ENCODE results near the gene EBF3. TPM values are rescaled to one million over a fixed set of nuclear protein-coding genes. Genes with fewer than 3 reads are reported as not detected.

The EBF3 gene
- total RNA-seq, 1 experiment from 2014 or later, result 0.24 TPM

- in situ Hi-C loops (cut with HindIII; ENCODE audit: low sequenced_read_pairs), result loop anchor here (25.0 kb wide), 1 partner anchor 199 kb away; no protein-coding TSS in a partner anchor
- DNase-seq (ENCODE audit: low spot score), result no peak
Measured at GRCh38 chr10:129962872-129963640, 1.0 kb downstream of the EBF3 start.

- no peak for DNase-seq (ENCODE audit: low spot score)
- in situ Hi-C loops (cut with HindIII; ENCODE audit: low sequenced_read_pairs), result loop anchor here (25.0 kb wide), 1 partner anchor 200 kb away; no protein-coding TSS in a partner anchor
Measured at GRCh38 chr10:129962031-129962871, 1.8 kb downstream of the EBF3 start.

GRCh38 chr10:129961157-129961701 is 2.8 kb downstream of the EBF3 start:
- no peak for DNase-seq (ENCODE audit: low spot score)
- in situ Hi-C loops (cut with HindIII; ENCODE audit: low sequenced_read_pairs), result loop anchor here (25.0 kb wide), 1 partner anchor 201 kb away; no protein-coding TSS in a partner anchor

- in situ Hi-C loops (cut with HindIII; ENCODE audit: low sequenced_read_pairs), result loop anchor here (25.0 kb wide), 1 partner anchor 202 kb away; no protein-coding TSS in a partner anchor
Measured at GRCh38 chr10:129960481-129961156, 3.5 kb downstream of the EBF3 start.

GRCh38 chr10:129959544-129960480 is 4.3 kb downstream of the EBF3 start:
- DNase-seq (ENCODE audit: low spot score), result no peak
- in situ Hi-C loops (cut with HindIII; ENCODE audit: low sequenced_read_pairs), result loop anchor here (25.0 kb wide), 1 partner anchor 202 kb away; no protein-coding TSS in a partner anchor

More at GRCh38 chr10:129960481-129961156, 3.5 kb downstream of the EBF3 start:
- no peak for DNase-seq (ENCODE audit: low spot score)

- no peak for DNase-seq (ENCODE audit: low spot score)
- in situ Hi-C loops (cut with HindIII; ENCODE audit: low sequenced_read_pairs), result loop anchor here (25.0 kb wide), 1 partner anchor 203 kb away; no protein-coding TSS in a partner anchor
Measured at GRCh38 chr10:129958629-129959543, 5.2 kb downstream of the EBF3 start.

- DNase-seq (ENCODE audit: low spot score), result no peak
- in situ Hi-C loops (cut with HindIII; ENCODE audit: low sequenced_read_pairs), result loop anchor here (25.0 kb wide), 1 partner anchor 204 kb away; no protein-coding TSS in a partner anchor
Measured at GRCh38 chr10:129958148-129958628, 5.9 kb downstream of the EBF3 start.

- no peak for DNase-seq (ENCODE audit: low spot score)
- in situ Hi-C loops (cut with HindIII; ENCODE audit: low sequenced_read_pairs), result loop anchor here (25.0 kb wide), 1 partner anchor 205 kb away; no protein-coding TSS in a partner anchor
Measured at GRCh38 chr10:129956876-129957673, 7.0 kb downstream of the EBF3 start.

- no peak for DNase-seq (ENCODE audit: low spot score)
- in situ Hi-C loops (cut with HindIII; ENCODE audit: low sequenced_read_pairs), result loop anchor here (25.0 kb wide), 1 partner anchor 206 kb away; no protein-coding TSS in a partner anchor
Measured at GRCh38 chr10:129956286-129956670, 7.8 kb downstream of the EBF3 start.

GRCh38 chr10:129955601-129956285 is 8.3 kb downstream of the EBF3 start:
- in situ Hi-C loops (cut with HindIII; ENCODE audit: low sequenced_read_pairs), result loop anchor here (25.0 kb wide), 1 partner anchor 207 kb away; no protein-coding TSS in a partner anchor
- no peak for DNase-seq (ENCODE audit: low spot score)

- in situ Hi-C loops (cut with HindIII; ENCODE audit: low sequenced_read_pairs), result loop anchor here (25.0 kb wide), 1 partner anchor 208 kb away; no protein-coding TSS in a partner anchor
Measured at GRCh38 chr10:129954492-129955315, 9.4 kb downstream of the EBF3 start.

GRCh38 chr10:129953119-129954051 is 10.7 kb downstream of the EBF3 start:
- in situ Hi-C loops (cut with HindIII; ENCODE audit: low sequenced_read_pairs), result loop anchor here (25.0 kb wide), 1 partner anchor 209 kb away; no protein-coding TSS in a partner anchor
- DNase-seq (ENCODE audit: low spot score), result no peak

More at GRCh38 chr10:129954492-129955315, 9.4 kb downstream of the EBF3 start:
- DNase-seq (ENCODE audit: low spot score), result no peak
